ENCODE results near the gene PDE4B. TPM values are rescaled to one million over a fixed set of nuclear protein-coding genes. Genes with fewer than 3 reads are reported as not detected.
"Not testable (repeated sequence)": the region's sequence is repeated elsewhere in the genome, so short reads cannot be mapped to it uniquely, and the experiment has no call there.

Gene PDE4B
- total RNA-seq, 1 donor from 2014 or later = 3.8 TPM

DNA sequence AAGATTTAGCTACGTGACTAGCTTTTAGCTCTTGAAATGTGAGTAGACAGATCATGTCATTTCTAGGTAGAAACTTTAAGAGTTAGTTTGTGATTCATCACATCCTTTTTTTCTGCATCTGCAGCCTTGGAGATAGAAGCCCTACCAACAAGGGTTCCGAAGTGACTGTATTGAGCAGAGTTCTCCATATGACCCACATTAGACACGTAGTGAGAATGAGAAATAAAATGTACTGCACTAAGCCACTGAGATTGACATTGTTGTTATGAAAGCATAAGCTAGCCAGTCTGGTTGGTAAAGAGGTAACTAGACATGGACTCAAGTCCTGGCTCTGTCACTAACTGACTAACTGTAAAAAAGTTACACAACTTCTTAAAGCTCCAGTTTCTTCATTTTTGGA, 296.1 kb downstream of the PDE4B start:
- DNase-seq (ENCODE audit: low read depth) = no peak
- no peak overlapping the region for H3K4me3 ChIP-seq (ENCODE audit: low read depth, low read length)
- TF ChIP-seq, protein P1, sequence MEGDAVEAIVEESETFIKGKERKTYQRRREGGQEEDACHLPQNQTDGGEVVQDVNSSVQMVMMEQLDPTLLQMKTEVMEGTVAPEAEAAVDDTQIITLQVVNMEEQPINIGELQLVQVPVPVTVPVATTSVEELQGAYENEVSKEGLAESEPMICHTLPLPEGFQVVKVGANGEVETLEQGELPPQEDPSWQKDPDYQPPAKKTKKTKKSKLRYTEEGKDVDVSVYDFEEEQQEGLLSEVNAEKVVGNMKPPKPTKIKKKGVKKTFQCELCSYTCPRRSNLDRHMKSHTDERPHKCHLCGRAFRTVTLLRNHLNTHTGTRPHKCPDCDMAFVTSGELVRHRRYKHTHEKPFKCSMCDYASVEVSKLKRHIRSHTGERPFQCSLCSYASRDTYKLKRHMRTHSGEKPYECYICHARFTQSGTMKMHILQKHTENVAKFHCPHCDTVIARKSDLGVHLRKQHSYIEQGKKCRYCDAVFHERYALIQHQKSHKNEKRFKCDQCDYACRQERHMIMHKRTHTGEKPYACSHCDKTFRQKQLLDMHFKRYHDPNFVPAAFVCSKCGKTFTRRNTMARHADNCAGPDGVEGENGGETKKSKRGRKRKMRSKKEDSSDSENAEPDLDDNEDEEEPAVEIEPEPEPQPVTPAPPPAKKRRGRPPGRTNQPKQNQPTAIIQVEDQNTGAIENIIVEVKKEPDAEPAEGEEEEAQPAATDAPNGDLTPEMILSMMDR (conservative IDR thresholded peaks at IDR 0.05; ENCODE audit: low read depth, low read length) = no peak

DNA sequence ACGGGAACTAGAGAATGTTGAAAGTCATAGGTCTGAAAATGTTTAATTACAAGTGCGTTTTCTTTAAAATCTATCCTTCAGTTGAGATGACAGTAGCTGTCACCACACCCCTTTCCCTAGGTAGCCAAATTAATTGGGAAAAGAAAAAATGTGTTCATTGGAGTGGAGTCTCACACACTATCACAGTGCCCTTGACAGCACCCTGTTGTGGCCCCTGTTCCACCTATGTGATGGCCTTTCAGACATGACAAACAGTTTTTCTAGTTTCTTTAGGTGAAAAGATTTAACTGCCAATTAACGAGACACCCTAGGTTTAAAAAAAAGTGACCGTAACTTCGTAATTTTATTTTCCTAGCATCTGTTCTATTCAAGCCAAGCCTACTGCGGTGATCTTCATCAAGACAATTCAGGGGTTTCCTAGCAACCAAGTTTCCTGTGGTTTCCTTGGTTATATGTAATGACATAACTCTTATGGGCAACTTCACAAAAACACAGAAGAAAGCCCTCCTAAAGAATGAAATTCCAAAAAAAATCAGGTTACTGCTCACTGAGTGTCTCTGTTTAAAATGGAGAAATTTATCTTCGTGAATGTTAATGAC, 298.3 kb downstream of the PDE4B start:
- no peak for DNase-seq (ENCODE audit: low read depth)
- TF ChIP-seq, protein P1 (conservative IDR thresholded peaks at IDR 0.05; ENCODE audit: low read depth, low read length) = no peak
- no peak overlapping the region for H3K4me3 ChIP-seq (ENCODE audit: low read depth, low read length)

DNA sequence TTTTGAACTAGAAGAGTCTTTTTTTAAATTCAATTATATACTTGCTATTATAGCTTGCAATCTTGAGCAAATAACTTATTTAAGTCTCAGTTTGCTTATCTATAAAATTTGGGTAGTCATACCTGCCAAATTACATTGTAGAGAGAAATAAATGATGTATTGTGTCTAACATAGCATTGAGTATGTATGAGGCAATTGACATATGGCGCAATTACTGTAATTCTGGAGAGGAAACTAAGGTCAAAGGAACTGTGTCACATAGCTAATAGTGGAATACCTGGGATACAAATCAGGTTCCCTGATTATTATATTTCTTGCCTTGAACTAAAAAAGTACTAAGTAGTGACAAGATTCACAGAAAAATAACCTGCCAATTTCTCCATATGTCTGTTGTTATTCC, 302.5 kb downstream of the PDE4B start:
- TF ChIP-seq, protein P1 (conservative IDR thresholded peaks at IDR 0.05; ENCODE audit: low read depth, low read length) = no peak
- DNase-seq (ENCODE audit: low read depth) = no peak

DNA sequence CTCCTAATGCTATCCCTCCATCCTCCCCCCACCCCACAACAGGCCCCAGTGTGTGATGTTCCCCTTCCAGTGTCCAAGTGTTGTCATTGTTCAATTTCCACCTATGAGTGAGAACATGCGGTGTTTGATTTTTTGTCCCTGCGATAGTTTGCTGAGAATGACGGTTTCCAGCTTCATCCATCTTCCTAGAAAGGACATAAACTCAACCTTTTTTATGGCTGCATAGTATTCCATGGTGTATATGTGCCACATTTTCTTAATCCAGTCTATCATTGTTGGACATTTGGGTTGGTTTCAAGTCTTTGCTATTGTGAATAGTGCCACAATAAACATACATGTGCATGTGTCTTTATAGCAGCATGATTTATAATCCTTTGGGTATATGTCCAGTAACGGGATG, 308.3 kb downstream of the PDE4B start:
- DNase-seq (ENCODE audit: low read depth); H3K4me3 ChIP-seq (ENCODE audit: low read depth, low read length): not testable (repeated sequence)

More for the DNA sequence above, 302.5 kb downstream of the PDE4B start:
- H3K4me3 ChIP-seq (ENCODE audit: low read depth, low read length) = no peak overlapping the region

DNA sequence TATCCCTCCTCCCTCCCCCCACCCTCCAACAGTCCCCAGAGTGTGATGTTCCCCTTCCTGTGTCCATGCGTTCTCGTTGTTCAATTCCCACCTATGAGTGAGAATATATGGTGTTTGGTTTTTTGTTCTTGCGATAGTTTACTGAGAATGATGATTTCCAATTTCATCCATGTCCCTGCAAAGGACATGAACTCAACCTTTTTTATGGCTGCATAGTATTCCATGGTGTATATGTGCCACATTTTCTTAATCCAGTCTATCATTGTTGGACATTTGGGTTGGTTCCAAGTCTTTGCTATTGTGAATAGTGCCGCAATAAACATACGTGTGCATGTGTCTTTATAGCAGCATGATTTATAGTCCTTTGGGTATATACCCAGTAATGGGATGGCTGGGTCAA, 311.4 kb downstream of the PDE4B start:
- not testable (repeated sequence) for H3K4me3 ChIP-seq (ENCODE audit: low read depth, low read length); DNase-seq (ENCODE audit: low read depth)

DNA sequence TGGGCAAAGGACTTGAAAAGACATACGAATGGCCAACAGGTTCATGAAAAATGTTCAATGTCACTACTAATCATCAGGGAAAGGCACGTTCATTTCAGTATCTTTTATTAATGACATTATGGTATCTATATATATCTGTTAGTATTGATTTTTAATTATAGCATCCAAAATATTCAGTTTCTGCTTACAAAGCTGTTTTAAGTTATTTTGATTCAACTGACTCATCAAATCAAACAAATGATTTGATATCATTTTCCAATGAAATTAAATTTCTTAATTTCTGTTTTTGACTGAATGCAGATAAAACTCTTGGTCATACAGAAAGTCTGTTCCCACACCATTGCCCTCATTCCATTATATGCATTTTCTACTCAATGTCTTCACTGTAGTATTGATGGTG, 315.9 kb downstream of the PDE4B start:
- H3K4me3 ChIP-seq (ENCODE audit: low read depth, low read length) = no peak overlapping the region
- DNase-seq (ENCODE audit: low read depth) = no peak
- TF ChIP-seq, protein P1 (conservative IDR thresholded peaks at IDR 0.05; ENCODE audit: low read depth, low read length) = no peak

DNA sequence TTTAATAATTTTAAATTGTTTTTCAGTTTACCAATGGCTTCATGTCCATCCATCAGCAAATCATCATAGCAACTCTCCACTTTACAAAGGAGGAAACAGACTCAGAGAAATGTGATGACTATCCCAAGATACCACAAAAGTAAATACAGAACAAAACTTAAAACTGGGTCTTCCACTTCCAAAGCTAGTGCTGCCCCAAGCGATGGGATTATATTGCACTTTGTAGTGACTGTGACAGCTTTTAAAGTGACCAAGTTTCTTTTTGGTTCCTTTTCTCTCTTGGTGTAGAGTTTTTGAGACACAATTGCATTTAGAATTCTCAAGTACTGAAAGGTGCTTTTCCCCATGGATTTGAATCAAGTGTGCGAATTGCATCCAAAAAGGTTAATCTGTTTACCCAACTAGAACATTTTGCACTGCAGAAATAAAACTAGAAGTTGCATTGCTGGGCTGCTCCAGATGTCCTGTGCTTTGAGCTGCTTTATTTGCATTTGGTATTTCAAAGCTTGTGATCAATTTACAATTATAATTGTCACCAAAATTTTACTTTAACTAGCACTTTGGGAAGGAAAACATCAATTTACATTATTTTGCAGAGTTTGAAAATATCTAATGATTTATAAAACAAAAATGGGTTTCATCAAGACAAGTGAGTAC, 320.2 kb downstream of the PDE4B start:
- DNase-seq (ENCODE audit: low read depth) = no peak

DNA sequence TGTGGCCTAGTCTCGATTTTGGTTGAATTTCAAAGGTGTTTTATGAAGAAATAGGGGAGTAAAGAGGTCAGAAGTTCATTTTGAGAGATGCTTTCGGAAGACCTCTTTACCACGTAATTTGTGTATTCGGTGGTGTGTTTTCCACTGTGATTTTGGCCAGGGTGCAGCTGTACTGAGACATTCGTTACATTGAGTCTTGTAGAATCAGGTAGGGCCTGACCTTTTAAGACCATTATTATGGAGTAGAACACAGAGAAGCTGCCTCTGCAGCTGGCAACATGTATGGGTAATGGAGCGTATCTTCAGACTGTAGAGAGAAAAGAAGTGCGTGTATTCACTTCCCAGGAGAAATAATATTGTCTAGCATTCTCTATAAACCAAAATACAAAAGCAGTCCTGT, 326.5 kb downstream of the PDE4B start:
- no peak for DNase-seq (ENCODE audit: low read depth)
- TF ChIP-seq, protein P1 (conservative IDR thresholded peaks at IDR 0.05; ENCODE audit: low read depth, low read length) = no peak
- no peak overlapping the region for H3K4me3 ChIP-seq (ENCODE audit: low read depth, low read length)

More for the DNA sequence above, 320.2 kb downstream of the PDE4B start:
- TF ChIP-seq, protein P1 (conservative IDR thresholded peaks at IDR 0.05; ENCODE audit: low read depth, low read length) = no peak
- no peak overlapping the region for H3K4me3 ChIP-seq (ENCODE audit: low read depth, low read length)

All from epithelial cell of proximal tubule (primary cell).